Activated T-cell treated with anti-CD3 and anti-CD28 coated beads, Interleukin-2, amount 50 U/mL, for 24 hours (primary cell): ENCODE results near the gene IL17REL.

Source experiments
- DNase-seq: peaks from one replicate; pipeline ENCODE4 v3.0.0-alpha.2; 2020
- H3K27ac Mint-ChIP-seq: 2 replicates; pipeline ENCODE4 v1.8.0; 2020; ENCODE audit warnings: mild to moderate bottlenecking, mixed read lengths
- H3K27me3 Mint-ChIP-seq: 2 replicates; pipeline ENCODE4 v1.8.0; 2020; ENCODE audit warnings: mixed read lengths
- H3K36me3 Mint-ChIP-seq: 2 replicates; pipeline ENCODE4 v1.8.0; 2020; ENCODE audit warnings: low read depth, mixed read lengths
- H3K4me1 Mint-ChIP-seq: 2 replicates; pipeline ENCODE4 v1.8.0; 2020; ENCODE audit warnings: low read depth, mixed read lengths
- H3K4me3 Mint-ChIP-seq: 2 replicates; pipeline ENCODE4 v1.8.0; 2020; ENCODE audit warnings: mild to moderate bottlenecking, moderate library complexity, mixed read lengths
- H3K9me3 Mint-ChIP-seq: 2 replicates; pipeline ENCODE4 v1.8.0; 2020; ENCODE audit warnings: mixed read lengths

Gene IL17REL

GRCh38 chr22:50018608-50019285 is 6.2 kb upstream of the IL17REL start:
- H3K36me3 Mint-ChIP-seq = peaks cover 1% of the 10 kb centered on the region
- H3K4me1 Mint-ChIP-seq = peaks cover 7% of the 10 kb centered on the region
- H3K27me3 Mint-ChIP-seq = no peaks in the 10 kb centered on the region
- H3K4me3 Mint-ChIP-seq = peak overlapping the region; percentile 74
- no peaks in the 10 kb centered on the region for H3K9me3 Mint-ChIP-seq
- DNase-seq = peak; percentile 49
- no peak overlapping the region for H3K27ac Mint-ChIP-seq

GRCh38 chr22:50017701-50018224 is 5.2 kb upstream of the IL17REL start:
- DNase-seq = no peak
- Mint-ChIP-seq H3K36me3 (peaks cover 1% of the 10 kb centered on the region), H3K27me3 (no peaks in the 10 kb centered on the region), H3K27ac (no peak overlapping the region), H3K9me3 (no peaks in the 10 kb centered on the region), H3K4me1 (peaks cover 9% of the 10 kb centered on the region), H3K4me3 (peak overlapping the region; percentile 74)

GRCh38 chr22:50016988-50017700 is 4.6 kb upstream of the IL17REL start:
- Mint-ChIP-seq H3K27ac (no peak overlapping the region), H3K4me3 (peak overlapping the region; percentile 74), H3K36me3 (peaks cover 1% of the 10 kb centered on the region), H3K4me1 (peaks cover 9% of the 10 kb centered on the region), H3K27me3 (peaks cover 4% of the 10 kb centered on the region), H3K9me3 (no peaks in the 10 kb centered on the region)
- DNase-seq = peak; percentile 88

GRCh38 chr22:50016308-50016987 is 3.9 kb upstream of the IL17REL start:
- peaks cover 1% of the 10 kb centered on the region for H3K36me3 Mint-ChIP-seq
- no peak for DNase-seq
- H3K9me3 Mint-ChIP-seq = no peaks in the 10 kb centered on the region
- peaks cover 15% of the 10 kb centered on the region for H3K4me1 Mint-ChIP-seq
- peaks cover 11% of the 10 kb centered on the region for H3K27me3 Mint-ChIP-seq
- peak overlapping the region; percentile 74 for H3K4me3 Mint-ChIP-seq
- H3K27ac Mint-ChIP-seq = no peak overlapping the region

GRCh38 chr22:50015451-50016307 is 3.1 kb upstream of the IL17REL start:
- peaks cover 14% of the 10 kb centered on the region for H3K27me3 Mint-ChIP-seq
- peak overlapping the region; percentile 6 for H3K4me3 Mint-ChIP-seq
- H3K4me1 Mint-ChIP-seq = peaks cover 19% of the 10 kb centered on the region

GRCh38 chr22:50014655-50015401 is 2.3 kb upstream of the IL17REL start:
- Mint-ChIP-seq H3K27ac (no peak overlapping the region), H3K4me3 (peak overlapping the region; percentile 15), H3K36me3 (peaks cover 1% of the 10 kb centered on the region), H3K9me3 (no peaks in the 10 kb centered on the region), H3K4me1 (peaks cover 20% of the 10 kb centered on the region), H3K27me3 (peaks cover 15% of the 10 kb centered on the region)
- peak; percentile 55 for DNase-seq

More at GRCh38 chr22:50015451-50016307, 3.1 kb upstream of the IL17REL start:
- Mint-ChIP-seq H3K9me3 (no peaks in the 10 kb centered on the region), H3K36me3 (peaks cover 1% of the 10 kb centered on the region), H3K27ac (peak overlapping the region; percentile 47)
- peak; percentile 42 for DNase-seq

- peaks cover 17% of the 10 kb centered on the region for H3K27me3 Mint-ChIP-seq
- H3K4me3 Mint-ChIP-seq = peak overlapping the region; percentile 44
- H3K9me3 Mint-ChIP-seq = no peaks in the 10 kb centered on the region
- peak; percentile 40 for DNase-seq
- H3K36me3 Mint-ChIP-seq = no peaks in the 10 kb centered on the region
- no peak overlapping the region for H3K27ac Mint-ChIP-seq
- peaks cover 23% of the 10 kb centered on the region for H3K4me1 Mint-ChIP-seq
These were observed 1.5 kb upstream of the IL17REL start for GRCh38 chr22:50014053-50014501.

GRCh38 chr22:50011447-50012210 is 936 bp downstream of the IL17REL start:
- peaks cover 17% of the 10 kb centered on the region for H3K27me3 Mint-ChIP-seq
- peaks cover 23% of the 10 kb centered on the region for H3K4me1 Mint-ChIP-seq
- H3K36me3 Mint-ChIP-seq = no peaks in the 10 kb centered on the region
- H3K9me3 Mint-ChIP-seq = no peaks in the 10 kb centered on the region
- DNase-seq = peak; percentile 42
- H3K27ac Mint-ChIP-seq = peak overlapping the region; percentile 76
- peak overlapping the region; percentile 55 for H3K4me3 Mint-ChIP-seq

GRCh38 chr22:50010676-50011446 is 1.7 kb downstream of the IL17REL start:
- peak overlapping the region; percentile 40 for H3K27ac Mint-ChIP-seq
- peaks cover 23% of the 10 kb centered on the region for H3K4me1 Mint-ChIP-seq
- peaks cover 17% of the 10 kb centered on the region for H3K27me3 Mint-ChIP-seq
- DNase-seq = peak; percentile 72
- no peaks in the 10 kb centered on the region for H3K36me3 Mint-ChIP-seq
- no peaks in the 10 kb centered on the region for H3K9me3 Mint-ChIP-seq
- peak overlapping the region; percentile 55 for H3K4me3 Mint-ChIP-seq

- no peak overlapping the region for H3K27ac Mint-ChIP-seq
- H3K36me3 Mint-ChIP-seq = no peaks in the 10 kb centered on the region
- peaks cover 24% of the 10 kb centered on the region for H3K4me1 Mint-ChIP-seq
- peak; percentile 37 for DNase-seq
- no peak overlapping the region for H3K4me3 Mint-ChIP-seq
- H3K27me3 Mint-ChIP-seq = peaks cover 17% of the 10 kb centered on the region
- H3K9me3 Mint-ChIP-seq = no peaks in the 10 kb centered on the region
These were observed 2.5 kb downstream of the IL17REL start for GRCh38 chr22:50009765-50010675.

GRCh38 chr22:50009251-50009650 is 3.3 kb downstream of the IL17REL start:
- peak; percentile 28 for DNase-seq
- no peak overlapping the region for H3K4me3 Mint-ChIP-seq
- peaks cover 27% of the 10 kb centered on the region for H3K4me1 Mint-ChIP-seq
- no peaks in the 10 kb centered on the region for H3K9me3 Mint-ChIP-seq
- no peaks in the 10 kb centered on the region for H3K36me3 Mint-ChIP-seq
- peaks cover 17% of the 10 kb centered on the region for H3K27me3 Mint-ChIP-seq
- H3K27ac Mint-ChIP-seq = no peak overlapping the region
